ENCODE results near the gene CNTN1. TPM values are rescaled to one million over a fixed set of nuclear protein-coding genes. Genes with fewer than 3 reads are reported as not detected.

Gene CNTN1
- total RNA-seq, 1 experiment from 2014 or later, result 4.6 TPM

DNA sequence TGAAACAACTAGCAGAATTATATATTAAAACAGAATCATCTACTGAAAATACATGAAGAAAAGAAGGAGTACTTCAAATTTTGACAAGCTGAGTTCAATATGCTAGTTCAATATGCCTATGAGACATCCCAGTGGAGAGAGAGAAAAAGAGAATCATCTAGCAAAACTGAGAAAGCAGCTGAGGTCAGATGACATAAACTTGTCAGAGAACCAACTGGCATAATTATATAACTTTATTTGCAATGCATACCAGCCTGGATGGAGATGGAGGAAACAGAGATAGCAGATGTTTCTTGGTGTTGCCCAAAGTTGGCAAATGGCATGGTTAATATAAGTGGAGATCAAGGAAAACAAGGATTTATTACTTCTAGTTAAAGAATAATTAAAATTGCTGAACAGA is 347.2 kb downstream of the CNTN1 start:
- no peaks in the 10 kb centered on the region for H3K27me3 ChIP-seq (replicated peaks)
- no peaks in the 10 kb centered on the region for H3K36me3 ChIP-seq
- no peak for DNase-seq (ENCODE audit: low read depth in 1 of 2, low spot score in 2 of 2)
- no peak overlapping the region for H3K4me3 ChIP-seq
- no peaks in the 10 kb centered on the region for H3K9me3 ChIP-seq (replicated peaks)
- no peaks in the 10 kb centered on the region for H3K4me1 ChIP-seq (replicated peaks)
- no peak overlapping the region for H3K27ac ChIP-seq

GRCh38 chr12:41045509-41045908 is 353.3 kb downstream of the CNTN1 start:
- no peaks in the 10 kb centered on the region for H3K9me3 ChIP-seq (replicated peaks)
- no peaks in the 10 kb centered on the region for H3K4me1 ChIP-seq (replicated peaks)
- H3K36me3 ChIP-seq, result no peaks in the 10 kb centered on the region
- H3K4me3 ChIP-seq, result no peak overlapping the region
- H3K27me3 ChIP-seq (replicated peaks), result no peaks in the 10 kb centered on the region
- no peak for DNase-seq (ENCODE audit: low read depth in 1 of 2, low spot score in 2 of 2)
- H3K27ac ChIP-seq, result no peak overlapping the region

GRCh38 chr12:41049033-41049432 is 356.8 kb downstream of the CNTN1 start:
- no peaks in the 10 kb centered on the region for H3K27me3 ChIP-seq (replicated peaks)
- no peaks in the 10 kb centered on the region for H3K36me3 ChIP-seq
- no peak overlapping the region for H3K27ac ChIP-seq
- H3K4me3 ChIP-seq, result no peak overlapping the region
- peaks cover 10% of the 10 kb centered on the region; the same call in 1 of the 2 replicates for H3K4me1 ChIP-seq (replicated peaks)
- DNase-seq (ENCODE audit: low read depth in 1 of 2, low spot score in 2 of 2), result no peak
- H3K9me3 ChIP-seq (replicated peaks), result no peaks in the 10 kb centered on the region

DNA sequence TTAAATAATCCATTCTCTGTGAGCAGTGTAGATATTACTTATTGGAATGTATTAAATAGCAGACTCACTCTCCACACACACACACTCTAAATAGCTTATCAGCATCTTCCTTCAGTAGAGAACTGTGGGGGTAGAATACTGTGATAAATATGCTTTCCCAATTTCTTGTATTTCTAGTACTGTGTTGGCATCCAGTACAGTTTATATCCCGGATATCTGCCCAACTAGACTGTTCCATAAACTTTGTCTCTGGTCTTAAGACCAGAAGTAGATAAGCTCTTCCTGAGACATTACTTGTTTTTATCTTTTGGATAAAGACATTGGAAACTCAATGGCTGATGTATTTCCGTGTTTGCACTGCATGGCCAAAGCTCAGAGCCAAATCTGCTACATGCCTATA is 359.7 kb downstream of the CNTN1 start:
- Histone ChIP-seq H3K4me3 (no peak overlapping the region), H3K27me3 (replicated peaks) (no peaks in the 10 kb centered on the region), H3K36me3 (no peaks in the 10 kb centered on the region), H3K27ac (no peak overlapping the region), H3K9me3 (replicated peaks) (no peaks in the 10 kb centered on the region), H3K4me1 (replicated peaks) (peaks cover 23% of the 10 kb centered on the region)
- DNase-seq (ENCODE audit: low read depth in 1 of 2, low spot score in 2 of 2), result no peak

- peaks cover 26% of the 10 kb centered on the region for H3K4me1 ChIP-seq (replicated peaks)
- no peak for DNase-seq (ENCODE audit: low read depth in 1 of 2, low spot score in 2 of 2)
Measured at GRCh38 chr12:41052441-41052840, 360.2 kb downstream of the CNTN1 start.

DNA sequence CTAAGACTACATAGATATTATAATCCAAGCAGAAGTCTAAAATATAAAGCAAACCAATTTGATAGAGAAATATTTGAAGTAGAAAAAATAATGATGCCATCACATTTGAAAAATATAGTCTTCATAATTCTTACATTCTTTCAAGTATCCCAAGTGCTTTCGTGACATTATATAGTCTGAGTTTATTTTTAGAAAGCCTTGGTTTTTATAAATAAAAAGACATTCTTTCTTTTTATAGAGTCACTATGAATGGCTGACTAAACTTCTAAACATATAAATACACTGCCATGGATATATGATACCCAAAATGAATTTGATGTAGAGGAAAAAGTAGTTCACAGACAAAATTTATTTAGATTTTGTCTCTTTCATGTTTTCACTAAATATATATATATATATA is 360.8 kb downstream of the CNTN1 start:
- no peaks in the 10 kb centered on the region for H3K36me3 ChIP-seq
- no peaks in the 10 kb centered on the region for H3K9me3 ChIP-seq (replicated peaks)
- peaks cover 32% of the 10 kb centered on the region for H3K4me1 ChIP-seq (replicated peaks)
- no peaks in the 10 kb centered on the region for H3K27me3 ChIP-seq (replicated peaks)
- no peak for DNase-seq (ENCODE audit: low read depth in 1 of 2, low spot score in 2 of 2)
- H3K4me3 ChIP-seq, result no peak overlapping the region
- no peak overlapping the region for H3K27ac ChIP-seq

More at GRCh38 chr12:41052441-41052840, 360.2 kb downstream of the CNTN1 start:
- no peaks in the 10 kb centered on the region for H3K36me3 ChIP-seq
- no peaks in the 10 kb centered on the region for H3K9me3 ChIP-seq (replicated peaks)
- H3K27me3 ChIP-seq (replicated peaks), result no peaks in the 10 kb centered on the region
- no peak overlapping the region for H3K4me3 ChIP-seq
- H3K27ac ChIP-seq, result no peak overlapping the region

DNA sequence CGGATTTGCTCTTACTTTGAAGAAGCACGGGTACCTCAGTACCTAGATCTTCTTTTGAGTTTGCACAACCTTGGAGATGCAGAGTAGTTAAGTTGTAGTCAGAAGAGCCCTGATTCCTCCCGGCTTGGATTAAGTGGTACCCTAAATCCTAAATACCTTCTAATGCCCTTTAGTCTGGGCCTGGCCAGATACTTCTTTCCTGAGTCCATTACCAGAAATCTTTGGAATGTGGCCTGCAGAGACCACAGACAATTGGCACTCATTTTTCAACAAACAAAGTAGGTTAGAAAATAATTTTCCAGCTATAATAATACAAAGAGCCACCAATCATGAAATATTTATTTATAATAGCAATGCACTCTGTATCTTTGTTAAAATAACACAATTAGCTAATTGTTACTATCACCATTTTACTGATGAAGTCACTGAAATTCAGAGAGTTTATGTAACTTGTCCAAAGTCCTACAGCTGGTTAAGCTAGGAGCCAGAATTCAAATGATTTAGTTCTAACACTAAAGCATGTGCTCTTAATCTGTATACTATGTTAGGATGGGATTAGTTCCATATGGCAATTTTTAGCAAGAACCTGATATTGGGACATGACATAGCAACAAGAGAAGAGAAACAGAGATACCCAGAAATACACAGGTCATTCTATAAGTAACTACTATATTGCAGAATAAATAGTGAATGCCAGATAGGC is 363.8 kb downstream of the CNTN1 start:
- peaks cover 44% of the 10 kb centered on the region for H3K4me1 ChIP-seq (replicated peaks)
- DNase-seq (ENCODE audit: low read depth in 1 of 2, low spot score in 2 of 2), result peak; percentile 44 to 72
- no peak overlapping the region for H3K4me3 ChIP-seq
- H3K9me3 ChIP-seq (replicated peaks), result no peaks in the 10 kb centered on the region
- H3K27me3 ChIP-seq (replicated peaks), result no peaks in the 10 kb centered on the region
- peak overlapping the region; percentile 38 for H3K27ac ChIP-seq
- no peaks in the 10 kb centered on the region for H3K36me3 ChIP-seq

- H3K36me3 ChIP-seq, result no peaks in the 10 kb centered on the region
Measured at GRCh38 chr12:41058266-41058665, 366.0 kb downstream of the CNTN1 start.

GRCh38 chr12:41061192-41061591 is 369.0 kb downstream of the CNTN1 start:
- Histone ChIP-seq H3K9me3 (replicated peaks) (no peaks in the 10 kb centered on the region), H3K4me1 (replicated peaks) (peaks cover 25% of the 10 kb centered on the region), H3K4me3 (no peak overlapping the region), H3K36me3 (no peaks in the 10 kb centered on the region), H3K27ac (no peak overlapping the region), H3K27me3 (replicated peaks) (no peaks in the 10 kb centered on the region)
- no peak for DNase-seq (ENCODE audit: low read depth in 1 of 2, low spot score in 2 of 2)

More at GRCh38 chr12:41058266-41058665, 366.0 kb downstream of the CNTN1 start:
- H3K4me1 ChIP-seq (replicated peaks), result peaks cover 35% of the 10 kb centered on the region
- H3K4me3 ChIP-seq, result no peak overlapping the region
- no peaks in the 10 kb centered on the region for H3K27me3 ChIP-seq (replicated peaks)
- H3K27ac ChIP-seq, result peak overlapping the region; percentile 29; the same call in 1 of the 2 replicates
- H3K9me3 ChIP-seq (replicated peaks), result no peaks in the 10 kb centered on the region
- DNase-seq (ENCODE audit: low read depth in 1 of 2, low spot score in 2 of 2), result peak in 1 of 2 experiments; percentile 52

- Histone ChIP-seq H3K27me3 (replicated peaks) (no peaks in the 10 kb centered on the region), H3K4me1 (replicated peaks) (peaks cover under 1% of the 10 kb centered on the region), H3K36me3 (no peaks in the 10 kb centered on the region), H3K4me3 (no peak overlapping the region), H3K27ac (no peak overlapping the region), H3K9me3 (replicated peaks) (no peaks in the 10 kb centered on the region; the same call in 1 of the 2 replicates)
- DNase-seq (ENCODE audit: low read depth in 1 of 2, low spot score in 2 of 2), result no peak
Measured at GRCh38 chr12:41064411-41064810, 372.2 kb downstream of the CNTN1 start.

DNA sequence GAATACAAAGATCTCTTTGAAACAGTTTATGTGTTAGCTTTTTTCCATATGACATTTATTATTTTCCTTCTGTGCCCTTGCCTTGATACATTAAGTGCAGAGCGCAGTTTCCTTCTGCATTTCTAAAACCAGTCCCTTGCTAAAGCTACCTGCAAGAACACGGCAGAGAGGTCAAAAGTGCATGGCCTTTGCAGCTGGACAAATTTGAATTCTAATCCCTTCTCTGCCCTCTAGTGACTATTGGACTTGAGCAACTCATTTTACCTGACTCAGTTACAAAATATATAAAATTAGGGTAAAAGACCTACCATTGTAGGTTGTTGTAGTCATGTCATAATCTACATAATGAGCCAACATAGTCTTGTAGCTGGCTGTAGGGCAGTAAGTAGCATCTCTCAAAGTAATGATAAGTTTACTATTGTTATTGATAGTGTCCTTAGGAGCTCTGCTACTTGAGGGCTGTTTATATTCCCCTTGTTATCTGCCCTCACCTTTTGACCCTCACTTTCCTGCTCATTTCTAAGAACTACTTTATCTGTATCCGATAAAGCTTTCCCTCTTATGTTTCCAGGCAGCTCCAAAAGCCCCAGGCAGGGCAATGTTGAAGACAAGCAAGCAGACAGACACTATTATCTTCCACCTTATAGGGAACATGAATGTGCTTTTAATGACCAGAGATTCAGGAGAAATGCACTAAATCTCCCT is 375.9 kb downstream of the CNTN1 start:
- H3K4me3 ChIP-seq, result no peak overlapping the region
- no peaks in the 10 kb centered on the region for H3K4me1 ChIP-seq (replicated peaks)
- no peak for DNase-seq (ENCODE audit: low read depth in 1 of 2, low spot score in 2 of 2)
- H3K27me3 ChIP-seq (replicated peaks), result no peaks in the 10 kb centered on the region
- no peaks in the 10 kb centered on the region; the same call in 1 of the 2 replicates for H3K9me3 ChIP-seq (replicated peaks)
- H3K36me3 ChIP-seq, result no peaks in the 10 kb centered on the region
- no peak overlapping the region for H3K27ac ChIP-seq

- no peak for DNase-seq (ENCODE audit: low read depth in 1 of 2, low spot score in 2 of 2)
- H3K9me3 ChIP-seq (replicated peaks), result no peaks in the 10 kb centered on the region
- no peak overlapping the region for H3K27ac ChIP-seq
- no peaks in the 10 kb centered on the region for H3K36me3 ChIP-seq
- H3K4me3 ChIP-seq, result no peak overlapping the region
- no peaks in the 10 kb centered on the region for H3K27me3 ChIP-seq (replicated peaks)
- H3K4me1 ChIP-seq (replicated peaks), result no peaks in the 10 kb centered on the region
Measured at GRCh38 chr12:41073633-41074472, 381.6 kb downstream of the CNTN1 start.

DNA sequence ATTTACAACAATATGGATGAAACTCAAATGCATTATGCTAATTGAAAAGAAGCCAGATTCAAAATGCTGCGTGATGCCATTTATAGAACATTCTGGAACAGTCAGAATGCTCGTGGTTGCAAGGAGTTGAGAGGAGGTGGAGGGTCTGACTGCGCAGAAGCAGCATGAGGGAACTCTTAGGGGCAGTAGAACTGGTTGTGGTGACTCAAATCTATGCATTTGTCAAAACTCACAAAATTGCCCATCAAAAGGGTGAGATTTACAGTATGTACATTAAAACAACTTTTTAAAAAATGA is 382.2 kb downstream of the CNTN1 start:
- Histone ChIP-seq H3K36me3 (no peaks in the 10 kb centered on the region), H3K27me3 (replicated peaks) (no peaks in the 10 kb centered on the region), H3K9me3 (replicated peaks) (0 out of 2 replicates have a peak, but pooled peaks cover 2% of the 10 kb centered on the region), H3K4me1 (replicated peaks) (no peaks in the 10 kb centered on the region), H3K4me3 (no peak overlapping the region), H3K27ac (no peak overlapping the region)
- no peak for DNase-seq (ENCODE audit: low read depth in 1 of 2, low spot score in 2 of 2)

- no peaks in the 10 kb centered on the region for H3K4me1 ChIP-seq (replicated peaks)
- DNase-seq (ENCODE audit: low read depth in 1 of 2, low spot score in 2 of 2), result no peak
- H3K27me3 ChIP-seq (replicated peaks), result no peaks in the 10 kb centered on the region
- 0 out of 2 replicates have a peak, but pooled peaks cover 2% of the 10 kb centered on the region for H3K9me3 ChIP-seq (replicated peaks)
- H3K36me3 ChIP-seq, result no peaks in the 10 kb centered on the region
- no peak overlapping the region for H3K27ac ChIP-seq
- no peak overlapping the region for H3K4me3 ChIP-seq
Measured at GRCh38 chr12:41076114-41076513, 383.9 kb downstream of the CNTN1 start.
